ENCODE measurements around the gene SPIRE2.
"Not testable (repeated sequence)": the region's sequence is repeated elsewhere in the genome, so short reads cannot be mapped to it uniquely, and the experiment has no call there.

SPIRE2 gene

GRCh38 chr16:89867918-89868317 is 39.6 kb downstream of the SPIRE2 start:
- DNase-seq (ENCODE audit: low read depth) = no peak

GRCh38 chr16:89869911-89870310 is 41.6 kb downstream of the SPIRE2 start:
- DNase-seq (ENCODE audit: low read depth) = no peak

GRCh38 chr16:89870440-89870839 is 42.2 kb downstream of the SPIRE2 start:
- no peak for DNase-seq (ENCODE audit: low read depth)

- DNase-seq (ENCODE audit: low read depth) = no peak
Measured at GRCh38 chr16:89871895-89872294, 43.6 kb downstream of the SPIRE2 start.

- no peak for DNase-seq (ENCODE audit: low read depth)
Measured at GRCh38 chr16:89873109-89873971, 45.1 kb downstream of the SPIRE2 start, which contains the start of gene TCF25. Gene TCF25 (plus strand): TSS chr16:89873592. CDS start chr16:89873668, 76 bp downstream.

- DNase-seq (ENCODE audit: low read depth) = peak; percentile 54
Measured at GRCh38 chr16:89873972-89874689, 45.9 kb downstream of the SPIRE2 start.

GRCh38 chr16:89879123-89879522 is 50.8 kb downstream of the SPIRE2 start:
- DNase-seq (ENCODE audit: low read depth) = not testable (repeated sequence)

- no peak for DNase-seq (ENCODE audit: low read depth)
Measured at GRCh38 chr16:89880477-89881367, 52.4 kb downstream of the SPIRE2 start.

GRCh38 chr16:89881368-89881730 is 53.1 kb downstream of the SPIRE2 start:
- no peak for DNase-seq (ENCODE audit: low read depth)

- no peak for DNase-seq (ENCODE audit: low read depth)
Measured at GRCh38 chr16:89883346-89884040, 55.2 kb downstream of the SPIRE2 start.

GRCh38 chr16:89884041-89884421 is 55.8 kb downstream of the SPIRE2 start:
- no peak for DNase-seq (ENCODE audit: low read depth)

GRCh38 chr16:89887243-89887642 is 59.0 kb downstream of the SPIRE2 start:
- DNase-seq (ENCODE audit: low read depth) = no peak

GRCh38 chr16:89890200-89890599 is 61.9 kb downstream of the SPIRE2 start:
- DNase-seq (ENCODE audit: low read depth) = no peak

- no peak for DNase-seq (ENCODE audit: low read depth)
Measured at GRCh38 chr16:89890886-89891657, 62.8 kb downstream of the SPIRE2 start.

- DNase-seq (ENCODE audit: low read depth) = no peak
Measured at GRCh38 chr16:89892055-89892630, 63.9 kb downstream of the SPIRE2 start.

- no peak for DNase-seq (ENCODE audit: low read depth)
Measured at GRCh38 chr16:89892635-89893034, 64.4 kb downstream of the SPIRE2 start.

GRCh38 chr16:89893642-89894548 is 65.6 kb downstream of the SPIRE2 start:
- no peak for DNase-seq (ENCODE audit: low read depth)

- no peak for DNase-seq (ENCODE audit: low read depth)
Measured at GRCh38 chr16:89895482-89896250, 67.4 kb downstream of the SPIRE2 start.

GRCh38 chr16:89897204-89897603 is 68.9 kb downstream of the SPIRE2 start:
- DNase-seq (ENCODE audit: low read depth) = no peak

Data from GM04503 (cell line).